ENCODE data around the gene EDRF1.
"Not testable (repeated sequence)": the region's sequence is repeated elsewhere in the genome, so short reads cannot be mapped to it uniquely, and the experiment has no call there.

The EDRF1 gene, protein sequence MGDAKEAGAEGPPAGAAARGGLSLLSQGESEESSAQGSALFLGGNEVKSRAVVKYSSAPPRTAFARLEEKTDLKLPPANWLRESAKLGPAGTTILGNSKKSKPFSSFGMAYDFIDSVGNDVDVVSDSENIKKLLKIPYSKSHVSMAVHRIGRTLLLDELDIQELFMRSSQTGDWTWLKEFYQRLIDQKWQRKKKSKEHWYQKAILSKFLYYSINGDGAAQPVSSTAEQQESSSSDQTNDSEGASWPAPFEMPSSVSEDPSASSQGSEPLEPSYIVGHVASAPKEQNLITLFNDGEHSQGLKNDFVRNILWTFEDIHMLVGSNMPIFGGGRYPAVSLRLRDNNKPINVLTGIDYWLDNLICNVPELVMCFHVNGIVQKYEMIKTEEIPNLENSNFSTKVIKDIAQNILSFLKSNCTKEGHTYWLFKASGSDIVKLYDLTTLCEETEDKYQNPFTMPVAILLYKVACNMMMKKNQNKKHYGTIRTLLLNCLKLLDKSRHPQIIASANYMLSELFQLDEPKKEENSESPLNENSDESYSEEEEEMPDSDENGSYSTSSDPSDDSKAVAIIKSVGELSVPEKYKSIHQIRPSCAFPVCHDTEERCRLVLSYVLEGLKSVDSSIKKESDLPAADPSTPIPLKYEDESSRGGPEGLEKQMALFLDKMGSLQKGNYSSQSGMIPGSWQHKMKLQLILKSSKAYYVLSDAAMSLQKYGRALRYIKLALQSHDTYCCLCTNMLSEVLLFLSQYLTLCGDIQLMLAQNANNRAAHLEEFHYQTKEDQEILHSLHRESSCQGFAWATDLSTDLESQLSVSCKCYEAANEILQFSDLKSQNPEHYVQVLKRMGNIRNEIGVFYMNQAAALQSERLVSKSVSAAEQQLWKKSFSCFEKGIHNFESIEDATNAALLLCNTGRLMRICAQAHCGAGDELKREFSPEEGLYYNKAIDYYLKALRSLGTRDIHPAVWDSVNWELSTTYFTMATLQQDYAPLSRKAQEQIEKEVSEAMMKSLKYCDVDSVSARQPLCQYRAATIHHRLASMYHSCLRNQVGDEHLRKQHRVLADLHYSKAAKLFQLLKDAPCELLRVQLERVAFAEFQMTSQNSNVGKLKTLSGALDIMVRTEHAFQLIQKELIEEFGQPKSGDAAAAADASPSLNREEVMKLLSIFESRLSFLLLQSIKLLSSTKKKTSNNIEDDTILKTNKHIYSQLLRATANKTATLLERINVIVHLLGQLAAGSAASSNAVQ

DNA sequence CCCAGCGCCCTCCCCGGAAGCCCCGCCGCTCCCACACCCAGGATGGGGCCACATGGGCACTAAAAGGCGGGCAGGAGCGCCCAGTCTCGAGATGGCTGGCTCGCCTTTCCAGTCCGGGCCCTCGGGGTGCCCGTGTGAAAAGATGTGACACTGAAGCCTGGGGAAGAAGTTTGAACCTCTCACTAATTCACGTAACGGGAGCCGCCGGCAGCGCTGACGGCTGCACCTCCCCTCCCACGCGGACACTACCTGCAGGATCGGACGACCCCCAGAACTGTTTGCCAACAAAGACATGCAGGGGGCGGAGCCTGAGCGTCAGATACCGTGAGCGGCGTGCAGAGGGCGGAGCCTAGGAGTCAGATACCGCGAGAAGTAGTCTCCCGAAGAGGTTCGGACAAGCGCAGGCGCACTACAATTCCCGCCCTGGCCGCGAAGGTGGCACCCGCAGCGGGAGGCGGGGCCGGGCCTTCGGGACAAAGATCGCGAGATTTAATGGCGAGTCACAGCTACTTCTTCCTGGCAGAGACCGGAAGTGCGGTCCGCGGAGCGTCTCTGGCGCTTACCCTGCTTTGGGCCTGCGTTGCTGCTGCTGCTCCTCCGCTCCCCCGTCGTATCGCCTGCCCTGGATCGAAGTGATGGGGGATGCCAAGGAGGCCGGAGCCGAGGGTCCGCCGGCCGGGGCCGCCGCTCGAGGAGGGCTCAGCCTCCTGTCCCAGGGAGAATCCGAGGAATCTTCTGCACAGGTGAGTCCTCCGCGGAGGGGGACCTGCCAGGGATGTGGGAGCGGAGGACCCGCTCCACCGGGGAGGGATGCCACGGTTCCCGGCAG is at the start of gene EDRF1:
EDRF1 (plus strand) TSS at position 537 of the 829 bp plus-strand sequence; CDS start at position 636, 99 bp downstream.
- Histone ChIP-seq H3K4me3 (peak within 1 kb of the TSS; percentile 65 to 94 (median 88)), H3K27ac (peak within 1 kb of the TSS; percentile 65 to 98 (median 94))

DNA sequence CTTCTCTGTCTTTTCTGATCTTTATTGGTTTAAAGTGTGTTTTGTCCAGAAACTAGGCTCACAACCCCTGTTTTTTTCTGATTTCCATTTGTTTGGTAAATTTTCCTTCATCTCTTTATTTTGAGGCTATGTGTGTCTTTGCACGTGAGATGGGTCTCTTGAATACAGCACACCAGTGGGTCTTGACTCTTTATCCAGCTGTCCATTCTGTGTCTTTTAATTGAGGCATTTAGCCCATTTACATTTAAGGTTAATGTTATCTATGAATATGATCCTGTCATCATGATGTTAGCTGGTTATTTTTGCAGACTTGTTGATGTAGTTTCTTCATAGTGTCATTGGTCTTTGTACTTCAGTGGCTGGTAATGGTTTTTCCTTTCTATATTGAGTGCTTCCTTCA is 46.6 kb upstream of the EDRF1 start:
- H3K27ac ChIP-seq = no peak overlapping the region

DNA sequence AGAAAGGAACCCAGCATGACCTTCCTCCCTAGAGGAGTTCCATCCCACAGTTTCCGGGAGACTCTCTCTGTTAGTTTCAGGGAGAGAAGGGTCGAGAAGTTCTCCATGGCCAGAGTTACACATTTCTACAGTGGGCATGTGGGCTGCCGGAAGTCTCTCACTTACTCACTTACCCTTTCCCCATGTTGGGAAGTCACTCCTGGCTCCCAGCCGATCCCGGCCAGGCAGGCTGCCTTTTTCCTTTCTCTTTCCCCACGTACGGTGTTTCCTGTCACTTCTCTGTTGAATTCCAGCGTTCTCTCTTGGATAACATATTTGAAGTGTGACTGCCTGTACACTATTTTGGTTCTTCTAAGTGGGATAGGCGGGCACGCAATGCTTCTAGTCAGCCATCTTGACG is 40.1 kb upstream of the EDRF1 start:
- H3K4me3 ChIP-seq = no peak overlapping the region
- H3K27ac ChIP-seq = no peak overlapping the region

More for the DNA sequence above, 46.6 kb upstream of the EDRF1 start:
- no peak overlapping the region for H3K4me3 ChIP-seq

DNA sequence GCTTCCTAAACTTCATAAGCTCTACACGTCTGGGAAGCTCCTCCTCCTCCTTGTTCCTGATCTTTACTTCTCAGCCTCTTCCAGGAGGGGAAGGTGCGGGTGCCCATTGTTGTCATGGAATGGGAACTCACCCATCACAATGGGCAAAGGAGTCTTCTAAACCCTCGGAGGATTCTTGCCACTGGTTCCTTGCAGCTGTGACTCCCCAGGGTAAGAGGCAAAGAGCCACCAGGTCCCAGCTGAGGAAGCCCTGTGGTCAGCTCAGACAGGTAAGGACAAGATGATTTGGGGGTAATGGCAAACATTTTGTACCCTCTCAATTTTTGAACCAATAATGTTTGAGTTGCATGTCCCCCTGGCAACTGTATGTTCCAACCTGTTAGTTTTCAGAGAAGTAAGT is 36.4 kb upstream of the EDRF1 start, which contains the start of gene TEX36:
TEX36 (minus strand) TSS at position 101 of the 400 bp plus-strand sequence. CDS start 174 bp downstream, outside the sequence.
- no peak within 1 kb of the TSS for H3K4me3 ChIP-seq
- no peak within 1 kb of the TSS for H3K27ac ChIP-seq

DNA sequence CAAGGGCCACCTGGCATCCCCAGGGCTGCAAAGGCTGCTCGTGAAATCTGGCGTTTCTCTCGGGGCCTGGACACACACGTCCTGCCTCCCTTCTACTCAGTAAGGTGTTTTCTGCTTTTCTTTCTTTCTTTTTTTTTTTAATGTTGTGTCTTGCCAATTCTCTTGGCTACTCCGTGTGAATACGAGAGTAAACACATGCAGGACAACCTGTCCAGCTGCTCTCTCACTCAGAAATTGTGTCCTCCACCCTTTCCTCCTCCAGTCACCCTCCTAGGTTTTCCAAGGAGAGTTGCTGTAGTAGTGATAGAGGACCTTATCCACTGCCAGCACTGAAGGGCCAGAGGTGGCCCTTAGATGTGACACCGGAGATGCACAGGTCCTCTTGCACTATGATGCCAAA is 35.7 kb upstream of the EDRF1 start:
- Histone ChIP-seq H3K27ac (no peak overlapping the region), H3K4me3 (no peak overlapping the region)

DNA sequence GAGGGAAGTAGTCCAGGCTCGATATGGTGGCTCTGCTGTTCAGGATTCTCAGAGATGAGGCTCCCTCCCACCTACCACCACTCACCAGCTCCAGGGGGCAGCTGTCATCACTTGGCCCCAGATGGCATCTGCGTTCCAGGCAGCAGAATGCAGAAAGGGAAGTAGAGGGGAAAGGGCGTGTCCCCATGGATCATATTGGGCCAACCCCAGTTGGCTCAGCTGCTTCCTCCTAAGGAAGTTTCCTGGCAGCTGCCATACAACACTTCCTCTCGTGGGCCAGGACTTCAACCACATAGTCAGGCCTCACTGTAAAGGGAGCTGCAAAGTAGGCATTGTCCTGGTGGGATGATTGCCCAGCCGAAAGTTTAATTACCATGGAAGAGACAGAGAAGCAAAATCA is 34.9 kb upstream of the EDRF1 start:
- no peak overlapping the region for H3K4me3 ChIP-seq
- no peak overlapping the region for H3K27ac ChIP-seq

DNA sequence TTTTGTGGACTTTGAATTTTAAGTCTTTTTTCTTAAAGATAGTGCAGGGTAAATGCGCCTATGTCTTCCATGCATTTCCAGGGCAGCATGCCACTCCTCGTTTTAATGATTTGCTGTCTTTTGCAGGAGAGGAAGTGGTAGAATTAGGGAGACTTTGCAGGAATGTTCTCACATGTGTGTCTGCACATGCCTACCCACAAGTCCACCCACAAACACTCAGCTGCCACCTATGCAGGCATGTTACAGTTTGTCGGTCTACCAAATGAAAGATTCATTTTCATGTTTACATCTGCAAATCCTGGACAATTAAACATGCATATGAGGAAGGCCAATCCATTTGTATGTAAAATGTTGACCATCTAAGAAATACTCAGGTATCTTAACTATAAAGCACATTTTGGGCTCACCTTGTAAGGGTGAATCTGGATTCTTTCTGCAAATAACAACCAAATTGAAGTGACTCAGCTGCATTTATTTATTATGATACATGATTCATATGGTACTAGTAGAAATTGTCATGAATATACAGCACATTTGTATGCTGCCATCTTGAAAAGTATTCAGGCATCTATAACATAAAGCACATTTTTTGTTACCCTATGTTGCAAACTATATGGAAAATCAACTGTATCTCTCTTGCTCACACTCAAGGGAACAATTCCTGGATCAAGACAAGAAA is 31.9 kb upstream of the EDRF1 start:
- H3K27ac ChIP-seq = peak overlapping the region in 1 of 21 experiments; percentile 27
- H3K4me3 ChIP-seq = no peak overlapping the region

DNA sequence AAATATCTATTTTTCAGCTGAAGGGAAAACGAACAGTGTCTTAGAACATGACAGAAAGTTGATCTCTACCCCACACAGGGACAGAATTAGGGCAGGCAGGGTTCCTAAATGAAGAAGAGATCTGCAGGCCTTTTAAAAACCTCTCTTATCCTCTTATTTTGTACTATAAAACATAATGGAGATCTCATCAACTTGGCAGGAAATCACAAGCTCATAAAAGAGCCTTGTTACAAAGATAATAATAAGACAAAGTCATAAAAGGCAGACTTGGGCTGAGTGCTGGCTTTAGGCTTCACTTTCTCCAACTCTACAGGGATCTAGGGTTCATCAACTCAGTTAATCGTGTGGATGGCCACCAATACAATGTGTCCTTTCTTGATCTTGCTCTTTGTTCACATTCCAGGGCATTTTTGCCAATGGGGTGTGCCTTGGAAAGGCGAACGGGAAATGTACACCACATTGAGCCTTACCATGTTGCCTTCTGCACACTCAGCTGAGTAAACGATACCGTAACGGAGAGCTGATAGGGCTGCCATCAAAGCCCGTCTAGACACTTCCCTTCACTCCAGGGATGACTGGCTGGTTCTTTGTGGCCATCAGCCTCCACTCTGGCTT is 29.4 kb upstream of the EDRF1 start:
- no peak overlapping the region for H3K4me3 ChIP-seq
- H3K27ac ChIP-seq = no peak overlapping the region

DNA sequence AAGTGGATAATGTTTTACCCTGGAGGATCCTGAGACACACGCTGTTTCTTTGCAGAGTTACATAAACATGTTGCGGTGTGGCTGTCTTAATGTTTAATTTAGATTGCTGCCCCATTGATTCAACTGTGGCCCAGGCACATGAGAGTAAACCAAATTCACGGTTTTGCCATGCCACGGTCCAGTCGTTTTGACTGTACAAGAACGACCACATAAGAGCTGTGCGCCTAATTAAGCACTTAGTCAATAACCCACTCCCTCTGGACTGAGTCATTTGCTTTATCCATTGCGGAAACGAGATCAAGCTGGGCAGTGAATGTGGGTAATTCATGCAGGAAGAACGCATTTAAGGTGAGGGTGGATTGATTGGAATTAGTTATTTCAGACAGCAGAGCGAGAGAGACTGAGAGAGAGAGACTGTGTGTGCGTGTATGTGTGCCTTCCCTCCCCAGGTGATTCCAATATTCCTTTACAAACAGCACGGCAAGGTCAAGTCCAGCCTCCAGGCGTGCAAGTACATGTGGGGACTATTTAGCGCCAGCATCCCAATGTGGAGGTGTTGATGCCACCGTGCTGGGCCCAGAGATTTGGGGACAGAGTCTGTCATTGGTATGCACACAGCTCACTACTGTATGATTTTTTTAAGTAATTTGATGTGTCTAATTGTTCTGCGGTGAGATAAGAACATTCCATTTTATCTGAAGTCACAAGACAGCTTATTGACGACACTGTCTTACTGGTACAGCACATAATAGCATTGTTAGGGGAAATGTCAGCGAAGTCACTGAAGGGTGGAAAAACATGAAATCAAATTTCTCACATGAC is 28.1 kb upstream of the EDRF1 start:
- peak overlapping the region in 3 of 21 experiments; percentile 16 to 33 (median 24) for H3K27ac ChIP-seq
- no peak overlapping the region for H3K4me3 ChIP-seq

DNA sequence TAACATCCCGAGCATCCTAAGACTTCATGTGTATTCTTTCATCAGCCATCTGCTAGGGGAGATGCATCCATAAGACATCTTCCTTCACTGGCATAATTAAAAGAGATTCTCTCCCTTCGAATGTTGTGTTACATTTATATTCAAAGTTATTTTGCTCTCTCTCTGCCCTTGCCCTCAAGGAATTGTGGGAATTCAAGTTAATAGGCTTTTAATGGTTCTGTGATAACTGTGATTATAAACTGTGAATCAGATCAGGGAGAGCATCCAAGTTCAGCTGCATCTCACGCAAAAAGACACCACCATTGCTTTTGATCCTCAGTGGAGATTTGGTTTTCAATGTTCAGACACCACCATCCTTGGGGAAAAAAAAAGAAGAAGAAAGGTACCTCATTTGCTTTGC is 27.3 kb upstream of the EDRF1 start:
- peak overlapping the region in 6 of 21 experiments; percentile 6 to 74 (median 20) for H3K27ac ChIP-seq
- no peak overlapping the region for H3K4me3 ChIP-seq

DNA sequence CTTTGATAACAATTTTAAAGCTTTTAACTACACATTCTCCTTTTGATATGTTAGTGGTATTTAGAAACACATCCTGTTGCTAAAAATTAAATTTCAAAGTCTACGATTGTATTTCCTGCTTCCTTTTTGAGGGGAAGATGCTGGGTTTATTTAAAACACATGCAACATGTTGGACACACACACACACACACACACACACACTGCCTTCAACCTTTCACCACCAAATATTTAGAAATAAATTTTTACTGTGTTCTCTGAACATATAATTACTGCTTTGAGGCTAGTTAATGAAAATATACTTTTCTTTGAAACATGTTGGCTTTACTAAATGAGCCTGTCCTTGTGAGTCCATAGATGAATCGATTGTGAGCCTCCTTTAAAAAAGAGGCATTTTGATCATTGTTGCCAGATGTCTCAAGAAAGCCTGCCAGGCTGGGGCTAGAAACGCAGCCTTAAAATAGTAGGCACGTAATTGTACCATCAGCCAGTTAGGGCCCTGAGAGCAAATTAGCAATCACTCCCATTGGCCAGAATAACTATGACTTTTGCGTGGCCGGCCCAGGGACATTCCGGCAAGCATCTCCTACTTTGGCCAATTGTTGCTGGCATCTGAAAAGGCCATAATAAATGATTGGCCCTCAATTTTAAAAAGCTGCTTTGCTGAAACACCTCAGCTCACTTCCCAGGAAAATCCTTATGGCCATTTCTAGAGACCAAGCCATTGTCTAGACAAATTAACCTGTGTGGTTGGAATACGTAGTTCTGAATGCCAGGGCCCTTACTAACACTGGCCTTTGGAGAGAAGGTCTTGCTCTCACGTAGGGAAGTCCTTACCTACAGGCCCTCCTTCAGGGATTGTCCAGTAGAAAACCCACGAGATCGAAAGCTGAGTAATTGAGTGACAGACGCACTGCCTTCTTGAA is 26.6 kb upstream of the EDRF1 start:
- Histone ChIP-seq H3K27ac (peak overlapping the region in 14 of 21 experiments; percentile 6 to 74 (median 49)), H3K4me3 (no peak overlapping the region)

DNA sequence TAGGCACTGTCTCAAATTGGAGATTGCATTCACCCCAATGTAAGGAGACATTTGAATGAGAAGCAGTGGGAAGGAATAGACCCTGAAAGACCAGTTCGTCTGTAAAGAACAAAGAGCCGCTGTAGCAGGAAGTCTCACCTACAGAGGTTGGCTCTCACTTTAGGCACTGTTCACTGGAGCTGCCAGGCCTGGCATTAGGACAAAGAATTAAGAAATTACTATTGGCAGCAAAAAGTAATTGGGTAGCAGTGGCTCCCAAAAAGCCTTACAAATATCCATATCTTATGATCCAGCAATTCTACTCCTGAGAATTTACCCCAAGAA is 26.0 kb upstream of the EDRF1 start:
- H3K27ac ChIP-seq = peak overlapping the region in 13 of 21 experiments; percentile 12 to 74 (median 49)
- no peak overlapping the region for H3K4me3 ChIP-seq

DNA sequence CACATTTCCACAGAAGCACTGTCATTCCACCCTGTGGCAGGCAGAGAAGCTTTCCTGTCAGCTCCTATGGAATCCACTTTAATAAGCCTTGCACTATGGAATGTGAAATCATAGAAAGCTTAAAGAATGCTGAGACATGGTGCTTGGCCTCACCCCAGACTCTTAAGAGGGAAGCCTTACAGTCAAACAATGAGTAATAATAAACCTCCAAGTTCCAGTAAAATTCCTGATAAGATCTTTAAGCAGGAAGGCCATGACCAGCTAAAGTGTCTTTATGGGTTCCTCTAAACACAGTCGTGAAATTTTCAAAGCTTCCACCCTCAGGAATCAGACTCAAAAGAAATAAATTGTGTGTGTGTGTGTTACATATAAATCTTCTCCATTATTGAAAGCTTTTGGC is 24.6 kb upstream of the EDRF1 start:
- Histone ChIP-seq H3K4me3 (no peak overlapping the region), H3K27ac (peak overlapping the region in 2 of 21 experiments; percentile 23 to 25)

DNA sequence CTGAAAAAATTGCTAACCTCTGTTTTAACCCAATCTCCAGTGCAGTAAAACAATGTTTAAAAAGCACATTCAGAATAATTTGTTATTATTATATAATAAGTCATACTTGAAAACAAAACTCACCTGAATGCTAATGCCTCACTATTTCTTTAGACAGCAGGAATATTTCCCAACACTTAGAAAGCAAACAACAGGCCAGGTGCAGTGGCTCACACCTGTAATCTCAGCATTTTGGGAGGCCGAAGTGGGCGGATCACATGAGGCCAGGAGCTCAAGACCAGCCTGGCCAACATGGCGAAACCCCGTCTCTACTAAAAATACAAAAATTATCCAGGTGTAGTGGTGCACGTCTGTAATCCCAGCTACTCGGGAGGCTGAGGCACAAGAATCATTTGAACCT is 22.6 kb upstream of the EDRF1 start:
- H3K27ac ChIP-seq, H3K4me3 ChIP-seq: not testable (repeated sequence)

DNA sequence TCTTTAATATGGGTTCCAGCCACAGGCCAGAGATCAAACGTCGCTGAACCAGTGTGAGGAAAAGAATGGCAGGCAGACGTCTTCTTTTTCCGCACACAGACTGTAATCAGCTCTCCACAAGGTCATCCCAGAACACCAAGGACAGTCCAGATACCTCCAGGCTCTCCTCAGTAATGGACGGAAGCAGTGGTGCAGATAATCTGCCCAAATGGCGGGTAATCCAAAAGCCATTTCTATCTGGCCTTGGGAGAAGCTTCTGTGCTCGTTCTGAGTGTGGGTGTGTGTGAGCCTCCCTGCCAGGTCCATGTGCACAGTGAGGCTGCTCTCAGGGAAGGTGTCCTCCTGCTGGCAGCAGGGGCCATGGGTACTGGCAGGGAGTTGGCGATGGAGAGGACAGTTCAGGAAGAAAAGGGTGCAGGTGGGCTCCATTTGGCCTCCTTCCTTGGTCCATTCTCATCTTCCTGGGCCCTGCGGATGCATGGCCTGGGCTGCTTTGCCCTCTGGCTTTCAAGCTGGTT is 21.0 kb upstream of the EDRF1 start:
- Histone ChIP-seq H3K27ac (no peak overlapping the region), H3K4me3 (no peak overlapping the region)

DNA sequence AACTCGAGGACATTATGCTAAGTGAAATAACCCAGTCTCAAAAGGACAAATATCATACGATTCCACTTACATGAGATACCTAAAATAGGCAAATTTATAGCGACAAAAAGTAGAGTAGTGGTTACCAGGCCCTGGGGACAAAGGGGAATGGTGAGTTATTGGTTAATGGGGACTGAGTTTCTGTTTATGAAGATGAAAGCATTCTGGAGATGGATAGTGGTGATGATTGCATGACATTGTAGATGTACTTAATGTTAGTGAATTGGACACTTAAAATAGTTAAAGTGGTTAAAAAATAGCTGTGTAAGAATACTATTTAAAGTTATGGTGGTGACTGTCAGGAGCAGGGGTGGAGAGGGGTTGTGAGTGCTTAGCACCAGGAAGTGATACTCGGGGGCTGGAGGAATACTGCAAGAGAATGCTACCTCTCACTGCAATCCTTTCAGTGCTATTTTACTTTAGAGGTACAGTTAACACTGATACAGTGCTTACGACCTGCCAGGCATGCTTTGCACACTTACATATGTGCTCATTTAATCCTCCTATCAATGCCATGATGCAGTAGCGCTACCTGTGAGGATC is 19.9 kb upstream of the EDRF1 start:
- Histone ChIP-seq H3K27ac (no peak overlapping the region), H3K4me3 (no peak overlapping the region)

Measured in skin epidermis (tissue), 12 donors.